ENCODE measurements around the gene CCDC8.

The CCDC8 gene

GRCh38 chr19:46409191-46409590 lies 4.2 kb downstream of the CCDC8 start:
- no peak for TF ChIP-seq CTCF (IDR thresholded peaks at IDR 0.05; ENCODE audit: control insufficient read depth, extremely low read depth, insufficient read depth)
- DNase-seq (ENCODE audit: low read depth) = no peak
- H3K4me3 ChIP-seq (ENCODE audit: low read depth, low read length) = no peak overlapping the region

- no peak for TF ChIP-seq CTCF (IDR thresholded peaks at IDR 0.05; ENCODE audit: control insufficient read depth, extremely low read depth, insufficient read depth)
- H3K4me3 ChIP-seq (ENCODE audit: low read depth, low read length) = no peak overlapping the region
Measured at GRCh38 chr19:46408664-46409039, 4.7 kb downstream of the CCDC8 start.

DNA sequence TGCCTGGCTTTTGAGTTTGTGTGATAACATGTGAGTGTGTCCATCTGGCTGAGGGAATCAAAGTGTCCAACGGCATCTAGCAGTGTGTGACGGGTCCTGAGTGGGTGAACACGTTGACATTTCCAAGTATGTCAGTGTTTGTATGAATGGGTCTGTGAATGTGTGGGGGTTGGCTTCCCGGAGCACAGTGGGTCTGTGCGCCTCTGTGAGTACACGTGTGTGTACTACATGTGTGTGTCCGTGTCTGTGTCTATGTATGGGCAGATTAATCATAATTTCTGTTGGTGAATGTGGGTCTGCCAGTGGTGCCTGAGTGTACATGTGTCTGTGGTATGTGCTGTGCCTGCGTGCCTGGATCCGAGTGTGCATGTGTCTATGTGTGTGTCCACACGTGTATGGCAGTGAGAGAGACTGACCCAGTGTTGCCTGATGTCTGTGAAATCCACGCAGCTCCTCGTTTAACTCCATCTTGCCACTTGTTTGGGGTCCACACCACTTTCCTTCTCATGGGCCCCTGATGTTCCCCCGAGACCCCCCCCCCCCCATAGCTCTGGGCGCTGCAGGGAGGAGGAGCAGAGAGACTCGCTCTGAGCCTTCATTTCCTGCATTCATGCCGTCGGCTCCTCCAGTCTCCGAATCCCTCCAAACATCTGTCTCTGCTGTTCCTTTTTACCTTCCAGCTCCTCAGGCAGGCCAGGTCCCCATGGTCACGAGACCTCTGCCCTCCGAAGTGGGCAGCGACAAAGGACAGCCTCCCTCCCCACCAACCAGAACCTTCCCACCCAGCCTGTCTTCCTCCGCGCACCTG lies 5.3 kb downstream of the CCDC8 start:
- no peak overlapping the region for H3K4me3 ChIP-seq (ENCODE audit: low read depth, low read length)
- TF ChIP-seq CTCF (IDR thresholded peaks at IDR 0.05; ENCODE audit: control insufficient read depth, extremely low read depth, insufficient read depth) = no peak
- no peak for DNase-seq (ENCODE audit: low read depth)

More at GRCh38 chr19:46408664-46409039, 4.7 kb downstream of the CCDC8 start:
- no peak for DNase-seq (ENCODE audit: low read depth)

GRCh38 chr19:46406976-46407375 lies 6.4 kb downstream of the CCDC8 start:
- no peak overlapping the region for H3K4me3 ChIP-seq (ENCODE audit: low read depth, low read length)
- DNase-seq (ENCODE audit: low read depth) = no peak
- no peak for TF ChIP-seq CTCF (IDR thresholded peaks at IDR 0.05; ENCODE audit: control insufficient read depth, extremely low read depth, insufficient read depth)

GRCh38 chr19:46404753-46405468 lies 8.5 kb downstream of the CCDC8 start:
- no peak for TF ChIP-seq CTCF (IDR thresholded peaks at IDR 0.05; ENCODE audit: control insufficient read depth, extremely low read depth, insufficient read depth)
- DNase-seq (ENCODE audit: low read depth) = no peak
- H3K4me3 ChIP-seq (ENCODE audit: low read depth, low read length) = no peak overlapping the region

DNA sequence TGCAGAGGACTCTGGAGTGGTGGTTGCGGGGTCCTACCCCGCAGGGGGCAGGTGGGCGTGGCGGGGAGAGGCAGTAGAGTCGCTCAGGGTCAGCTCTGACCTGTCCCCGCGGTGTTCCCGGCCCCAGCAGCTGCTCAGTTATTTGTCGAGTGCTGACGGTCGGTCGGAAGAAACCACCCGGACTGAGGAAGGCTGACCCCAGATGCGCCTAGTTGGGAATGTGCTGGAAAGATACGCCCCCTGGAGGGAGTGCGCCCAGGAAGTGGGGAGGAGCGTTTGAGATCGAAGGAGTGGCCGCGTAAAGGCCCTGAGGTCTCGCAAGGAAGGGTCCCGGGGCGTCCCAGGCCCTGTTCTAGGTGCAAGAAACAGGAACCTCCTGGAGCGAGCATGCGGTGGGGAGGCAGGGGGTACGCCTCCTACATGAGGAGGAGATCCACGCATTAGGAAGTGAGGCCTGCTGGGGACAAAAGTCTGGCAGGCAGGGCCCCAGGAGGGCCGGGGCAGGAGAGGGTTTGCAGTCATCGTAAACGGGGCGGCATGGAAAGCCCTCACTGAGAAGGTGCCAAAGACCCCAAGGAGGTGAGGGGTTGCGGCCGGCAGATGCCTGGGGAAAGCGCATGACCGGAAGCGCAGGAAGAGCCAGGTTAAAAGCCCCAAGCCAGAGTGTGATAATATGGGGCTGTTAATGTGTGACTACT lies 9.2 kb downstream of the CCDC8 start:
- H3K4me3 ChIP-seq (ENCODE audit: low read depth, low read length) = no peak overlapping the region
- no peak for DNase-seq (ENCODE audit: low read depth)
- no peak for TF ChIP-seq CTCF (IDR thresholded peaks at IDR 0.05; ENCODE audit: control insufficient read depth, extremely low read depth, insufficient read depth)

All from LNCaP clone FGC (cell line).